Activated CD8-positive, alpha-beta memory T cell treated with anti-CD3 and anti-CD28 coated beads for 48 hours (primary cell): ENCODE measurements around the gene CRYGN.

ENCODE experiments used
- DNase-seq, 3 experiments: peaks; one replicate each; pipeline ENCODE4 v3.0.0-alpha.2; 2020; ENCODE audit warnings: low read depth in 2 of 3, low spot score in 2 of 3

The CRYGN gene

GRCh38 chr7:151440799-151441445 is 981 bp upstream of the CRYGN start:
- DNase-seq = no peak

- no peak for DNase-seq
Measured at GRCh38 chr7:151438864-151439601, 908 bp downstream of the CRYGN start.

- DNase-seq = no peak
Measured at GRCh38 chr7:151437866-151438516, 1.9 kb downstream of the CRYGN start.

- DNase-seq = no peak
Measured at GRCh38 chr7:151437159-151437553, 2.8 kb downstream of the CRYGN start.

- no peak for DNase-seq
Measured at GRCh38 chr7:151436446-151437158, 3.3 kb downstream of the CRYGN start.

DNA sequence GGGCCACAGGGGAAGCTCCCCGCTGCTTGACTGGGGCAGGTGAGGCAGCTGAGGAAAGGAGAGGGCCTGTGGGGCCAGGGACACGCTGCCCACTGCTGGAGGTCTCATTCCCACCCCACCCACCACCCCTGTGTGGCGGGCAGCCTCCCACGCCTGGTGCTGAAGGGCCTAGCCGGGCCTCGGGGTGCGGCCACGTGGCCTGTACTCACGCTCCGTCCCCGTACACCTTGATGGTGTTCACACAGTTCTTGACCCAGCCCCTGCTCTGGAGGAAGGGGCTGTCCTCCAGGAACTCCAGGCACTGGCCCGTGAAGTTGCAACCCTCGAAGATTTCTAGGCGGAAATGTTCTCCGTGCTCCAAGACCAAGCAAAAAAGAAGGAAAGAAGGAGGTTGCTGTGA is 4.0 kb downstream of the CRYGN start:
- no peak for DNase-seq

GRCh38 chr7:151435103-151435916 is 4.6 kb downstream of the CRYGN start:
- no peak for DNase-seq

GRCh38 chr7:151434549-151434948 is 5.4 kb downstream of the CRYGN start:
- DNase-seq = no peak

- no peak for DNase-seq
Measured at GRCh38 chr7:151433721-151434400, 6.1 kb downstream of the CRYGN start.

DNA sequence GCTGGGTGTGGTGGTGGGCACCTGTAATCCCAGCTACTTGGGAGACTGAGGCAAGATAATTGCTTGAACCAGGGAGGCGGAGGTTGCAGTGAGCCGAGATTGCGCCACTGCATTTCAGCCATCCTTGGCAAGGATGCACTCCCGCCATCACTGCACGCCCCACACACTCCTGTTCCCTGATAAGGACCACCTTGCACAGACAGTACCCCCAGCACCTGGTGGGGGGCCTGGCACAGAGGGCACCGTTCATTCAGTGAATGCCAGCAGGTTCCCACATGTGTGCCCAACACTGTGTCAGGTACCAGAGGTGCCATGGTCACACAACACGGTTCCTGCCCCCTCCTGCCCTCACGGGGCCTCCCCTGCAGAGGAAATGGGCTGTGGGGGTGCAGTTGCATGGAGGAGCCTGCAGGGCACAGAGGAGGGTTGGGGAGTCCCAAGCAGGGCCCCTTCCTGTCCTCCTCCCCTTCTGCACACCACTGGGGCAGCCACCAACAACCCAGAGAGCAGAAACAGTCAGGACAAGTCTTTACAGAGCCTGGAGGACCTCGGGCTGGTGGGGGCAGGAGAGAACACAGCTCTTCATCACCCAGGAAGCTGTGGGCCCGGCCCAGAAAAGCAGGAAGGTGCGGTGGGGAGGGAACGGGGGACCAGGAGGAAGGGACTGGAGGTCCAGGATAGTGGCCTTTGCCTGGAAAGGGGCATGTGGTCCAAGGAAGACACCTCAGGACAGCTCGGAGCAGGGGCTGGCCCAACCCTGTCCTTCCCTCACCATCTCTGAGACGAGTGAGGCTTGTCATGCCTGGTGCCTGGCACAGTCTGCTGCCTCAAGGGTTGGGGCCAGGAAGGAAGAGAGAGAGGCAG is 7.1 kb downstream of the CRYGN start:
- peak in 2 of 3 experiments; percentile 27 to 36 for DNase-seq

DNA sequence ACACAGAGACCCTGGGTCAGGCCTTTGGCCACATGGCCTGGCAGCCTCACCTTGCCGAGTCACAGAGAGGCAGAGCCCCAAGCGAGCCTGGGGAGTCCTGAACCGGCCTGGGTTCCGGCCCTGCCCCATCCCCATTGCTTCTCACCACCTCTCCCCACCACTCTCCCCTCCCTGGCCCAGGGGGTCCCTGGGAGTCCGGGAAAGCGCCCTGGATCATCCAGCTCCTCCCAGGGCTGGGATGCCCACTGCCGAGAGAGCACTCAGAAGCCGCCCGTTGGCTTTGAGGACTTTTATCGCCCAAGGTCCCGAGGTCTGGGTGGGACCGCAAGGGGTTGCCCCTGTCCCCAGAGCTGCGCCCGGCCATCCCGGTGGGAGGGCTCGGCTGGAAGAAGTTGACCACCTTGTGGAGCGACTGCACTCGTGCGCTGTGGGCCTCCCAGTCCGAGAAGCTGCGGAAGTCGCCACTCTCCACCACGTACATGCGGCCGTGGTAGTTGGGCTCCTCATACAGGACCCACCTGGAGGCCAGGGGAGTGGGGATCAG is 8.1 kb downstream of the CRYGN start:
- DNase-seq = no peak

DNA sequence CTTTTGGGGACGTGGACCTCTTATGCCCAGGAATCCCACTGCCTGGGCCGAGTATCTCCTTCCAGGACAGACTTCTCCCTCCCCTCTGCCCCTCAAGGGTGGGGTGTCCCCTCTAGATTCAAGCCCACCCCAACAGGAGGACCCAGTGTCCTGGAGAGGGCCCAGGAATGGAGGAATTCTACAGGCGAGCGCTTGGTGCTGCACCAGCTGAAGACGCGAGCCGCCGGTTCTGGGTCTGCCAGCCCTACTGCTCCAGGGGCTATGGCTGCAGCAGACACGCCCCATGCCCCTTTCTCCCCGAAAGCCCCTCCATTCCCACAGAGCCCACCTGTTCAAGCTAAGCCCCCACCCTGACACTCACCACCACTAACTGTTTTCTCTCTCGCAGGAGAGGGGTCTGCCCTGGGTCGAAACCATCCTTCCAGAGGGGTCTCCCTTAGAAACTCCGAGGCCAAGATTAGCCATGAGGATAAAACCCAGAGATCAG is 8.6 kb downstream of the CRYGN start:
- DNase-seq = no peak

- DNase-seq = no peak
Measured at GRCh38 chr7:151430391-151431205, 9.3 kb downstream of the CRYGN start.

DNA sequence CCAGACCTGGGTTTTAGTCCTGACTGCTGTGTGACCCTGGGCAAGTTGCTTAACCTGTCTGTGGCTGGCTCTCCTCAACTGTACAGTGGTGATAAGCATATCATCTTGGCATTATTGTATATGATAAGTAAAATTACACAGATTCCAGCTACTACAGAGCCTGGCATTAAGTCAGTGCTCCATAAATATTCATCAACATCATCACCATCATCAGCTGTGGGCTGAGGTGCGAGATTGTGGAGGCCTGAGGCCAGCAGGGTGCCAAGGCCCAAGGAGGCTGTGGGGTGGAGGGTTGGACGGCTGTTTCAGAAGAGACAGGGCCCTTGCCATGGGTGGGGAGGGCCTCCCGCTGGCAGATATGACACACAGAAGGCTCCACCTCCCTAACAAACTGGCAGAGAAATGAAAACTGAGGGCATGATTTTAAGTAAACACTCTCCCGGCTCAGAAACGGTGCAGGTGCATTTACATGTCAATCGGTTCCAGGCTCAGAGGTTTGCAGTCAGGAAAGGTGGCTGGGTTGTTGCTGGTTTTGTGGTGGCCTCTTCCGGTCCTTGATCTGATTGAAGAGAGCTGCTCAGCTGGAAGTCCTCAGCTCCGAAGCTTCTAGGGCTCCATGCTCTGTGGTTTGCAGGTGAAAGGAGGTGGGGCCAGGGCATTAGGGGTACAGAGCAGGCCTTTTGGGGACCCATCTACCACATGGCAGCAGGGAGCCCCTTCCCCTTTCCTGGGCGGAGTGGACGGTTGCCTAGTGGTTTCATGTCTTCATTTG is 10.2 kb downstream of the CRYGN start:
- DNase-seq = no peak

GRCh38 chr7:151429237-151429559 is 10.7 kb downstream of the CRYGN start:
- DNase-seq = no peak

GRCh38 chr7:151428378-151429236 is 11.3 kb downstream of the CRYGN start:
- DNase-seq = no peak
